Measurements from ENCODE around the gene RND3.

DNA sequence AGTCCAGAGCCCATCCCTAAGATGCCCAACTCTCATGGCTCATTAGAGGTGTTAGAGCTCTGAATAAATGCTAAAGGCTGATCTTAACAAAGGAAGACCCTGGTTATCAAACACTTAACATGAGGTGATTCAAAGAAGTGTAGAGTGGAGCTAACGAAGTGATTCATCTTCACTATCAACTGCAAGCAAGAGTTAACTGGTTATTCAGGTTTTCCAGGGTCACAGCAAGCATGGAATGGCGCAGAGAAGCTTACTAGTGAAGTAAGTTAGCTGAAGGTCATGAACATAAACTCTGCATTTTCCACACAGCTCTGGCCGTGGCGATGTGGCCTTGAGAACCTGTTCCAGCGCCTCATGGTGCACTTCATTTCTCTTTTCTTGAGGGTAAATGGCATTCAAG is 17.0 kb downstream of the RND3 start:
- TF ChIP-seq ARNT (IDR thresholded peaks at IDR 0.05), result no peak
- no peak for TF ChIP-seq FOXA1 (IDR thresholded peaks at IDR 0.05)
- no peak for TF ChIP-seq SUZ12 (IDR thresholded peaks at IDR 0.05)
- TF ChIP-seq BHLHE40 (IDR thresholded peaks at IDR 0.05; ENCODE audit: borderline replicate concordance), result no peak
